NCI-H345 (cell line): Measurements from ENCODE around the gene PRCC.
A peak's percentile ranks its signal among the peaks of the same experiment; 100 is the strongest.

Source experiments
- DNase-seq: peaks from one replicate; lab custom pipeline; 2025; lab: John Stamatoyannopoulos, UW

The PRCC gene

DNA sequence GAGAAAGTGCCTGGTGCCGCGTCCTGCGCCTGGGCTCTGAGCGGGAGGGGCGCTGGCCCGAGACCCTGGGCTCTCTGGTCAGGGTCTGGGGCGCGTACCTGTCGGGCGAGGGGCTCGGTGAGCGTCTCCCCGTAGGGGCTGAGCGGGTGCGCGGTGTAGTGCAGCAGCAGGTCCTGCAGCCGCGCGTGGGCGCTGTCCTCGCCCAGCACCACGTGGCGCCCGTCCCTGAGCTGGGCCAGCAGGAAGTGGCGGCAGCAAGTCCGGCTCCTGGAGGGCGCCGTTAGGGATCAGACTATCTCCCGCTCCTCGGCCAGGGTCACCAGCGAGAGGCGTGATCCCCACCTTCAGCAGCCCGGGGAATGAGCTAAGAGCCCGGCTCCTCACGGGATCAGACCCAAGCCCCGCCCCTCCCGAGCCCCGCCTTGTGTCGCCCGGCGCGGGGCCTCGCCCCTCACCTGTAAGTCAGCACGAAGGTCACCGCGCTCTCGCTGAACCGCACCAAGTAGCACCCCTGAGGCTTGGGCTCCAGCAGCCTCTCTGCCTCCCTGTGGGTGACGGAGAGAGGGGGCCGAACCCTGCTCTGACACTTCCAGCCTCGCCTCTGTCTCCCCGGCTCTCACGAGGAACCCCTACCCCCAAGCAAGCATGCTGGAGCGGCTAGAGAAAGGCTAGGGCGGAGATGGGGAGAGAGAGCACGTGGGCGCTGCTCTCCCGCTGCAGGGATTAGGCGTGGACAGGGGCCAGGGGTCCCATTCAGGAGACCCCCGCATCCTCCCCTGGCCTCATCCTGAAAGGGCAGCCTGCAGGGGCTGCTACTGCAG, 46.6 kb downstream of the PRCC start:
- DNase-seq = peak; percentile 30

GRCh38 chr1:156814571-156815260, 47.4 kb downstream of the PRCC start:
- DNase-seq = no peak

DNA sequence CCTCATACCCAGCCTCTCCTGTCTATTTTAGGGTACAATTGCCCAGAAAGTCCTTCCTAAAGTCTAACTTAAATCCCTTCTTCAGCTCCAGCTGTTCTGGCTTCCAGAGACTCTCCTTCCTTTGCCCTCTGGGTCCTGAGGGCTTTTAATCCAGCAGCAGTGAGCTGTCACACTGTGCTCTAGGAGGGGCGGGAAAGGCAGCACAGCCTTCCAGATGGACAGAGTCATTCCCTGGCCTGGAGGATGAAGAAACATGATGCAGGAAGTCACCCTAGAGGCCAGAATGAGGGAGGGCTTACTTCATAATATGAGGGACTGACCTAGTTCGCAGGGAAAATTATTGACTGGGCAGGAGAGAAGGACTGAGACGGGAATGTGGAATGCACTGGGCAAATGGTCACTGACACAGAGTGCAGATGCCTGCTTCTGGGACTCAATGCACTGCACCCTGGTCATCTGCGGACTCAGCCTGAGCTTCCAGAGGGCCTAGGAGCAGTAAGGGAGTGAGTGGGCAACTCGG, 48.0 kb downstream of the PRCC start:
- no peak for DNase-seq

DNA sequence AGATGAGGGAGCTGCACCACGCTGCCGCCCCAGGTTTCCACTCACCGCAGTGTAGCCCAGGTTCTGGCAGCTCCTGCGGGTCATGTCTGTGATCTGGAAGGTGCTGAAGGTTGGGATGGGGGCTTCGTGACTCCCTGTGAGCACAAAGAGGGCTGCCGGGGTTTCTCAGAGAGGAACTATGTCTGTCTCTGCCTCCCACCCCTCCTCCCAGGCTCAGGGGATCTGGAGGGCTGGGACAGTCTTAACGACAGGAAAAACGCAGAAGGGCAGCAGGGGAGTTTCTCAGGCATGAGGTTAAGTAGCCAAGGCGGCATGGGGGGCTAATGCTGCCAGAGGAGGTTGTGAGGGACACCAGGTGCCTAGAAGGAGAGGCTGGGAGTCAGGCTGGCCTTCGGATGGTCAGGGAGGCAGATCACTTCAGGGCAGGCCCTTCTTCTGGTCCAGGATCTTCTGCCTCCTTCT, 48.7 kb downstream of the PRCC start:
- DNase-seq = no peak

DNA sequence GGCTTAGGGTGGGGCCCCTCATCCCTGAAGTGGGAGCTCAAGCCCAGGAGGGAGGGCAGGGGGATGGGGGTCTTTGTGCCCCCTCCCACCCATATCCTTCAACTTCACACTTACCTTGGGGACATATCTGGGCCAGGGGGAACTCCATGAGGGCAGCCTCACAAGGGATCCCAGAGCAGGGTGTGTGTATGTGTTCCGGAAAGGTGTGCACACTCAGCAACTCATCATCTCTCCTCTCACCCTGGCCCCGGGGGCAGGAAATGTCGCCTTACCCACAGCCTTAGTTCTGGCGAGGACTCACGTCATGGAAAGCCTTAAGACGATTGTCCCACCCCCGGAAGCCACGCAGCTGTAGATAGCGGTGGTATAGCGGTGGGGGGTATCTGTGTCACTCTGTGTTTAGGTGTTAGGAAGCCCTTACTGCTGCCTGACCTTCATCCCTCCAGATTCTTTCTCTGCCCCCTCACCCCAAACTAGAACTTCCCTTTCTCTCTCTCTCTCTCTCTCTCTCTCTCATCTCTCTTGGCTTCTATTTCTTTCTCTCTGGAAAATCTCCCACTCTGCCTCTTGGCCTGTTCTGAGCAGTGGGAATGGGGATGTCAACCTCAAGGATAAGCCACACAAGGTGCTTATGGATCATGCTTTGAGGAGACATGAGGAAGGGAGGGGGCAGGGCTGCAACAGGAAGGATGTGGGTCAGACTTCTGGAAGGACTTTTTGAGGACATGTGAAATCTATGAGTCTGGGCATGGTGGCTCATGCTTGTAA, 49.4 kb downstream of the PRCC start, which contains the start of gene SH2D2A:
TSS of gene SH2D2A (minus strand) at position 288 of the 768 bp plus-strand sequence. CDS start at position 148, 140 bp downstream.
- DNase-seq = no peak

GRCh38 chr1:156821801-156822200, 54.5 kb downstream of the PRCC start:
- DNase-seq = no peak

DNA sequence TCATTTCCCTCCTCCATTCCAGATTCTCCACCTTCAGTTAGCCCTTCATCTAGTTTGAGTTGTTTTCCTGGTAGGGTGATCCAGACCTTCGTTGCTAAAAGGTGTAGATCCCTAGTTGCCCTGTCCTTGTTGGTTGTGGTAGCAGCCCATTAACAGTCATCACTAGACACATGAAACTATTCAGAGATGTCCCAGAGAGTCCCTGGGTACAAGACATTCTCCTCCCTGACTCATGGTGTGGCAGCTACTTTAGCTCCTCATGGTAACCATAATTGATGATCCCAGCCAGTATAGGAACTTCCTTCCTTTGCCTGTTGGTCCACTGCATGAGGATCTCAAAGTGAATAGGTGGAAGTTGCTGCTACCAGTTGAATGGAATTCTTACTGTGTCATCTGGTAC, 55.3 kb downstream of the PRCC start:
- DNase-seq = no peak

GRCh38 chr1:156823210-156823790, 56.0 kb downstream of the PRCC start:
- no peak for DNase-seq

- no peak for DNase-seq
Measured at GRCh38 chr1:156826630-156827029, 59.3 kb downstream of the PRCC start.

GRCh38 chr1:156828400-156829124, 61.2 kb downstream of the PRCC start:
- DNase-seq = no peak

DNA sequence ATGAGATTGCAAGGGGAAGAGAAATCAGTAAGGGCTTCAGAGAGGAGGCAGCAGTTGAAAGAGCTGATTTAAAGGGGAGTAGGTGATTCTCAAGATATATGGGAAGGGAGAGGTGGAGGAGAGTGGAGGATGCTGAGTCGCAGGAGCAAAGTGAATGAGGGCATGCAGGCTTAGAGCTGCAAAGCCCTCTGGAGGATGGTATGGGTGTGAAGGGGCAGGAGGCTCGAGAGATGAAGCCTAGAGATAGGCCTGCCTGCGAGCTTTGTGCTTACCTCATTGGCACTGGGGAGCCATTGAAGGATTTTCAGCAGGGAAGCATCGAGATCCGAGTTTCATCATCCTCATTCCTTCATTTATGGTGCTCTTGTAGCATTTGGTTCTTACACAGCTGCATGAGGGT, 65.1 kb downstream of the PRCC start:
- DNase-seq = no peak

- no peak for DNase-seq
Measured at GRCh38 chr1:156833603-156834002, 66.3 kb downstream of the PRCC start.

GRCh38 chr1:156834322-156834721, 67.0 kb downstream of the PRCC start:
- DNase-seq = no peak

- DNase-seq = no peak
Measured at GRCh38 chr1:156836041-156836654, 68.8 kb downstream of the PRCC start.

- DNase-seq = no peak
Measured at GRCh38 chr1:156836892-156837291, 69.6 kb downstream of the PRCC start.

GRCh38 chr1:156838972-156839371, 71.6 kb downstream of the PRCC start:
- DNase-seq = peak; percentile 33

GRCh38 chr1:156839426-156840109, 72.2 kb downstream of the PRCC start:
- peak; percentile 42 for DNase-seq

GRCh38 chr1:156840186-156840897, 73.0 kb downstream of the PRCC start:
- no peak for DNase-seq

- DNase-seq = no peak
Measured at GRCh38 chr1:156840898-156841279, 73.6 kb downstream of the PRCC start.
